KG1 (cell line): Measurements from ENCODE around the gene FAM169A.
"Not testable (repeated sequence)": the region's sequence is repeated elsewhere in the genome, so short reads cannot be mapped to it uniquely, and the experiment has no call there.

Experiments used
- DNase-seq: peaks from one replicate; lab custom pipeline; 2025; lab: John Stamatoyannopoulos, UW

The FAM169A gene

GRCh38 chr5:74865804-74866595, at the start of gene FAM169A:
FAM169A (minus strand) TSS chr5:74866387; CDS start chr5:74841676, 24,711 bp downstream.
- DNase-seq = no peak

- no peak for DNase-seq
These were observed 49.3 kb upstream of the FAM169A start for GRCh38 chr5:74915488-74915887.

GRCh38 chr5:74911421-74911820, 45.2 kb upstream of the FAM169A start:
- DNase-seq = not testable (repeated sequence)

- not testable (repeated sequence) for DNase-seq
These were observed 43.7 kb upstream of the FAM169A start for GRCh38 chr5:74909888-74910287.

- DNase-seq = not testable (repeated sequence)
These were observed 42.0 kb upstream of the FAM169A start for GRCh38 chr5:74908237-74908636.

- not testable (repeated sequence) for DNase-seq
These were observed 38.5 kb upstream of the FAM169A start for GRCh38 chr5:74904713-74905112.

- DNase-seq = no peak
These were observed 37.1 kb upstream of the FAM169A start for GRCh38 chr5:74903165-74903787.

- DNase-seq = no peak
These were observed 30.9 kb upstream of the FAM169A start for GRCh38 chr5:74897049-74897448.

- no peak for DNase-seq
These were observed 29.7 kb upstream of the FAM169A start for GRCh38 chr5:74895906-74896305.

- no peak for DNase-seq
These were observed 28.2 kb upstream of the FAM169A start for GRCh38 chr5:74894351-74894750.

GRCh38 chr5:74892921-74893320, 26.7 kb upstream of the FAM169A start:
- DNase-seq = no peak

- DNase-seq = no peak
These were observed 23.4 kb upstream of the FAM169A start for GRCh38 chr5:74889523-74890105.

- DNase-seq = no peak
These were observed 21.9 kb upstream of the FAM169A start for GRCh38 chr5:74888117-74888516.

- DNase-seq = no peak
These were observed 19.0 kb upstream of the FAM169A start for GRCh38 chr5:74885170-74885569.

- DNase-seq = not testable (repeated sequence)
These were observed 16.4 kb upstream of the FAM169A start for GRCh38 chr5:74882379-74883134.

GRCh38 chr5:74877624-74878304, 11.6 kb upstream of the FAM169A start:
- DNase-seq = no peak

- DNase-seq = no peak
These were observed 10.0 kb upstream of the FAM169A start for GRCh38 chr5:74875994-74876791.

GRCh38 chr5:74873525-74874249, 7.5 kb upstream of the FAM169A start:
- no peak for DNase-seq

GRCh38 chr5:74870299-74871067, 4.3 kb upstream of the FAM169A start:
- no peak for DNase-seq
